OCI-LY3 (cell line): ENCODE results near the gene DNAJC18.

Experiments
- CTCF ChIP-seq: fragments of 200-600, 300-600 bp; sonication (generic); IDR thresholded peaks from 2 replicates; pipeline ENCODE4 v1.5.1; 2014; ENCODE audit warnings: antibody characterized with exemption, low read length, low read depth
- EZH2phosphoT487 ChIP-seq: fragments of 200-600 bp; shearing (Covaris generic); IDR thresholded peaks from 2 replicates; pipeline ENCODE4 v1.6.1; 2018; ENCODE audit warnings: antibody characterized with exemption, mixed run types, low read depth

- TF ChIP-seq CTCF (no peak), EZH2phosphoT487 (no peak)
Measured at GRCh38 chr5:139481122-139481533, 41.8 kb upstream of the DNAJC18 start.
